ENCODE results near the gene GRIN2A.

GRIN2A gene

DNA sequence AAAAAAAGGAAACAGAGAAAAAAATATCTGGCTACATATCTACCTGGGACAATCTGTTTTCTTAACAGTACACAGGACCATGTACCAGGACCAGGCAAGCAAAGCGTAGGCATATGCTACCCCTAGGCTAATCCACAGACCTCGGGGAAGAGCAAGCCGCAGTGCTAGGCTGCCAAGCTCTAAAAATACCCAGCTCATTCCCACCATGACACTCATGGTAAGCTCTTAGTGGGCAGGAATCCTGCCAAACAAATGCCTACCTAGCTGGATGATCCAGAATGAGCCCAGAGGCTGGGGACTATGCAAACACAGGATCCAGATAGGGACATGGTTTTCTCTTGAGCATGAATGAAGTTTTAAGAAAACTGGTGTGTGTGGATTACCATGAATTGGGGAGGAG is 95.6 kb downstream of the GRIN2A start:
- DNase-seq (ENCODE audit: low read depth in 2 of 2): no peak

GRCh38 chr16:10085078-10085798 is 97.0 kb downstream of the GRIN2A start:
- no peak for DNase-seq (ENCODE audit: low read depth in 2 of 2)

- no peak for DNase-seq (ENCODE audit: low read depth in 2 of 2)
Observed at GRCh38 chr16:10083301-10083700, 98.9 kb downstream of the GRIN2A start.

GRCh38 chr16:10081201-10081940 is 100.9 kb downstream of the GRIN2A start:
- no peak for DNase-seq (ENCODE audit: low read depth in 2 of 2)

DNA sequence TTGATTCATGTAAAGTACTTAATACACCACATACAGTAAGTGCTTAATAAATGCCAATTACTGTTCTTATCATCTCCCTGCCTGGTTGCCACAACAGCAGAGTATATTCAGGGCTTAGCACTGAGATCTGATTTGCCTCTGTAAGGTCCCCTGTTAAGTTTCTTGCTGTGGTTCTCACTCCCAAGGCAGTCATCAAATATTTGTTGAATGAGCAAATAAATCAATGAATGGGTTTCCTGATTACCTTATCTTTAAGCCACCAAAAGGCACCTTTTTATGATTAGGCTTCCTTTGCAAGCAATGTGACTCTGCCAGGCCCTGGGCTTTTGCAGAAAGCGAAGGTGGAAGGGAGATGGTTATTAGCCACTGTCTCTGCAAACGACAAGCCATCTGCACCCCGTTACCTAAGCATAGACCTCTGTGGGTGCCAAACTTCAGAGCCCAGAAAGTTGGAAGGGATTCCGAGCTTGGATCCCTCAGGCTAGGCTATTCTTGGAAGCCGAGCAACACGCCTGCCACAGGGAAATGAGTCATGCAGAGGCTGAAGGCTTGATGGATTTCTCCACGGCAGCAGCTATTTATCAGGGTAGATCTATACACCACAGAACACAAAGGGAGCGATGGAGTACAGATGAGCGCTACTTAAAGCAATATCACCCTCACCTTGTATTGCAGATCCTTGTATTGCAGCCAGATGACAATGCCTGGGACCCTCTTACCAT is 102.0 kb downstream of the GRIN2A start:
- no peak for DNase-seq (ENCODE audit: low read depth in 2 of 2)

- no peak for DNase-seq (ENCODE audit: low read depth in 2 of 2)
Observed at GRCh38 chr16:10078541-10078949, 103.7 kb downstream of the GRIN2A start.

DNA sequence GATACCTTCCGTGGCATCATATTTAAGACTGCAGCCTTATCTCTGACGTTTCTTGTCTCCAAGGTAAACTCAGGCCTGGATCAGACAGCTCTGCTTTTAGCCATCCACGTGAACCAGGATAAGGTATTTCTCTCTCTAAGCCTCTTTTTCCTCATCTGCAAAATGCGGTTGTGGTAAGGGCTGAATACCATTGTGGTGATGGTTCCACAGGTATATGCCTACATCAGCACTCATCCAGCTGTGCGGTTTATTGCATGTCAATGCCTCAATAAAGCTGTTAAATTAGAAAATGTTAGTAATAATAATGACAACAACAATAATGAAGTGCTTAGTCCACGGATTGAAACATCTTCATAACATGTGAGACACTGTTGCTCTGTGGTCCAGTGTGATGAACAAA is 104.4 kb downstream of the GRIN2A start:
- no peak for DNase-seq (ENCODE audit: low read depth in 2 of 2)

DNA sequence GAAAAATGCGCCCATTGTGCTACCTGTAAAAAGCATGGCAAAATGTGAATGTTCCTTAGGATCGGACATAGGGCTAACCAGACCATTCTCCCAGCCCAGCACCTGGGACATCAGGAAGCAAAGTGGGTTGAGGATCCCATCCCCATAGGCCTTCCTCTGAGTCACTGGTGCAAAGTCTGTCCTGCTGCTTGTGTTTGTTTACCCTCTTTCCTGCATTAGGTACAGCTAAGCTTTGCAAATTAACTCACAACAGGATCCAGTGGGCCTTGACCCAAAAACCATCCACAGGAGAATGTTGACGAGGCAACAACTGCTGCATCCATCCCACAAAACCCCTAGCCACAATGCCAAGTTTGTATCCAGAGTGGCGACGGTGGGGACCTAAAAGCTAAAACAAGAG is 106.2 kb downstream of the GRIN2A start:
- no peak for DNase-seq (ENCODE audit: low read depth in 2 of 2)

GRCh38 chr16:10070591-10070990 is 111.6 kb downstream of the GRIN2A start:
- DNase-seq (ENCODE audit: low read depth in 2 of 2): no peak

DNA sequence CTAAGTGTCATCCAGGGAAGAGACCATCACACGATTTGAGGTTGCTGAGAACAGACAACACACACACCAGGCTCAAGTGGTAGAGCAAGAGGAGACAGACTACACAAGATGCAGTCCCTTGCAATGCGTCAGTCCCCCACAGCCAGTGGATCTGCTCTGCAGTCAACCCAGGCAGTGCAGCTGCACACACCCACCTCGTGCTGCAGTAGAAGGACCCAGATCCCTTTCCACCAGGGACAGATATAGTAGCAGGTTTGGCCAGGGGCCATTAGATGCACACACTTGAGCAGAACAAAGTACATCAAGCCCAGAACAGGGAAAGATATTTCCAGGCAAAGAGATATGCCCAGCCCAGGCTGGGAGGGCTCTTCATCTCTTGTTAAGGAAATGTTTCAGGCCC is 112.9 kb downstream of the GRIN2A start:
- DNase-seq (ENCODE audit: low read depth in 2 of 2): no peak

- DNase-seq (ENCODE audit: low read depth in 2 of 2): no peak
Observed at GRCh38 chr16:10067835-10068234, 114.4 kb downstream of the GRIN2A start.

DNA sequence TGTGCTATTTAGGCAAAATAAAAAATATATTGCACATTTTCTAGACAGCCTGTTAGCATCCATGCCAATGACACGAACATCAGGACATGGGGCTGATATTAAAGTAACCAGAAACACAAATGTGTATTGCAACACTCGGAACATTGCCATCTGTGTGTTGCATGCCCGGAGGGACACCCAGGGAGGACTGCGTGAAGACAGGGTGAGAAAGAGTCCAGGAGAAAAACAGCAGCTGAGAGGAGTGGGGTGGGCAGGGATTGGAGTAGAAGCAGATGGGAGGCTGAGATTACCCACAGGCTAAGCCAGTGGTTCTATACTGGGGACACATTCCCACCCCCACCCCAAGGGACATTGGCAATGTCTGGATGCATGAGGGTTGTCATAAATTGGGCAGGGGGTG is 114.8 kb downstream of the GRIN2A start:
- DNase-seq (ENCODE audit: low read depth in 2 of 2): no peak

GRCh38 chr16:10065019-10065418 is 117.2 kb downstream of the GRIN2A start:
- DNase-seq (ENCODE audit: low read depth in 2 of 2): no peak

DNA sequence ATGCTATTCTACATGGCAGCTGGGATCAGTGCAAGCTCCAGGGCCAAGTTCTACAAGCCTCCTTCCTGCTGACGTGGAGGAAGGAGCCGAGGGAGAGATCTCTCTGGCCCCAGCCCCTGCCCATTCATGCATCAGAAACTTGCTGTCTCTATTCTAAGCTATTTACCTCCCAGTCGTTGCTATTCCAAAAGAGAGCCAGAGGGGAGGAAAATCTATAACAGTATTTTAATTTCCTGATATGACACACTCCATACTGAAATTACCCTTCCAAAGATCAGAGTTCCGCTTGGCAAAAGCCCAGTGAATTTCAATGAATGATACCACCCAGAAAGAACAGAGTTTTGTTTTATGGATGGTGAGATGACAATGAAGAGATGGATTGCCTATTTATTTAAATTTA is 133.4 kb downstream of the GRIN2A start:
- DNase-seq (ENCODE audit: low read depth in 2 of 2): no peak

- no peak for DNase-seq (ENCODE audit: low read depth in 2 of 2)
Observed at GRCh38 chr16:10045947-10046346, 136.3 kb downstream of the GRIN2A start.

DNA sequence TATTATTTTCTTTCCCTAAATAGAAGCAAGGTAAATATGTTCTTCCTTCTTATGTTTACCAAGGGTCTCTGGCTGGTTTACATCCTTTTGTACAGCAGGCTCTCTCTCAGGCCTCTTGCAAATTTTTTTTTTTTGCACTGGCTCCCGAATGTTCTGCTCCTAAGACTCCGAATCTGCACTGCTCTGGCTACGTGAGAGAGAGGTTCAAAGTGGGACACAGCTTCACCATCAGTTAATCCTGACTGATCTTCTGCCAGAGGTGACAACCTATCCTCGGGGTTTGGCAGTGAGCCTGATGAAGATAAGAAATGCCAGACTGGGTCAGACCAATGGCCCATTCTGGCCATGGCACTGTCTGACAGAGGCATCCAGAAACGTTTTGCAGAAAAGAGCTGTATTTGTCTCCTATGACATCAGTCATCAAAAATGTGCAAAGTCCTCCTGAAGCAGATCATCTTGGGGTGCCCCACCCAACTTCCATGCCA is 136.9 kb downstream of the GRIN2A start:
- DNase-seq (ENCODE audit: low read depth in 2 of 2): no peak

GRCh38 chr16:10040136-10041080 is 141.8 kb downstream of the GRIN2A start:
- no peak for DNase-seq (ENCODE audit: low read depth in 2 of 2)

DNA sequence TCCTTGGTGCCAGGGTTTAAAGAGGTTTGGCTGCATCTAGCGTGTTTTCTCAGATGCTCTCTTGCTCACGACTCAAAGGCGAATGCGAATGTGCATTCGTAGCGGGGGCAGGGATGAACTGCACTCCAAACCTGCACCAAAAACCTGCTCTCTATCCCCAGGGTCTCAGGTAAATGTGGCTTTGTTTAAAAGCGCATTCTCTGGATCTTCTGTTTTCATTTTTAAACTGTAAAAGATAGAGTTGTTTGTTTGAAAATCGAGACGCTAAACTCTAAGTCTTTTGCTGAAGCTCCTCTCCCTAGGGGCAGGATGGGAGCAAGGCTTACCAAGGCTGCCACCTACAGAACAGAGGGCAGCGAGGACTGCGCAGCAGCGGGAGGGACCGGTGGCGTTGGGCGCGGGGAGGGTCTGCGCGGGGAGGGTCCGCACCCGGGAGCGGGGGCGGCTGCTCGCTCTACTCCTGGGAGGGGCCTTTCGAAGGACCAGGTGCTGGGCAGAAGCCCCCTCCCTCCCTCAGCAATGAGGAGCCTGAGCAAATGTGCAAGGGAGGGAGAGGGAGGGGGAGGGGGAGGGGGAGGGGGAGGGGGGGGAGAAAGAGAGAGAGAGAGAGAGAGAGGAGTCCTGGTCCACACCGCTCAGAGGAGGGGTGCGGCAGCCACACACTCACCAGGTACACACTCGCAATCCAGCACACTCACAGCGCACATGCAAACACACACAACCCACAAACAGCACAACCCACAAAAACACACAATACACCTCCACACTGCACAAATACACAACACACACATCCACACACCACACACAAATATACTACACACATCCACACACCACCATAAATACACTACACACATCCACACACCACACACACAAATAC is 142.8 kb downstream of the GRIN2A start:
- no peak for DNase-seq (ENCODE audit: low read depth in 2 of 2)

GRCh38 chr16:10037751-10038150 is 144.5 kb downstream of the GRIN2A start:
- no peak for DNase-seq (ENCODE audit: low read depth in 2 of 2)

GRCh38 chr16:10036956-10037355 is 145.3 kb downstream of the GRIN2A start:
- no peak for DNase-seq (ENCODE audit: low read depth in 2 of 2)

Data from stimulated activated CD4-positive, alpha-beta T cell treated with anti-CD3 and anti-CD28 coated beads, Interleukin-1b, Interleukin-23, amount 100 ng/mL, for 4 hours (primary cell).